Activated effector memory CD4-positive, alpha-beta T cell treated with anti-CD3 and anti-CD28 coated beads, Interleukin-2, amount 50 U/mL, for 16 hours (primary cell): Measurements from ENCODE around the gene DCAF17.
A peak's percentile ranks its signal among the peaks of the same experiment; 100 is the strongest.

Experiments used
- DNase-seq: peaks from one replicate; pipeline ENCODE4 v3.0.0-alpha.2; 2020

Gene DCAF17

GRCh38 chr2:171434013-171434989 lies at the start of gene DCAF17:
DCAF17 (plus strand) TSS chr2:171434226; CDS start chr2:171434578, 352 bp downstream.
- peak; percentile 98 for DNase-seq

DNA sequence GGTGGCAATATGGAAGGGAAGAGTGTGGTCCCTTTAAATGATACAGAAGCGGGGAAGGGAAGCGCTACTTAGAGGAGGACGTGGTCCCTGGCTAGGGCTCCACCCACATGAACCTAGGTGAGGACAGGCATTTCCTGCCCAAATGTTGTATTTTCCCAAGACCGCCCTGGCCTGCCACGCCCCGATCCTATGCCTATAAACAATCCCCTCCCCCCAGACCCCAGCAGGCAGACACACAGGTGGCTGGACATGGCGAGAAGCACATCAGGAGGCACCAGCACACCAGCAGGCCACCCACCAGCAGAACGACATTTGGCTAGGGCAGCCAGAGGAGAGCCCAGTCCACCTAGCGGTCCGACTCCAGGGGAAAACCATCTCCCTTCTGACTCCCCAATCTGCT lies 47.4 kb upstream of the DCAF17 start:
- no peak for DNase-seq

DNA sequence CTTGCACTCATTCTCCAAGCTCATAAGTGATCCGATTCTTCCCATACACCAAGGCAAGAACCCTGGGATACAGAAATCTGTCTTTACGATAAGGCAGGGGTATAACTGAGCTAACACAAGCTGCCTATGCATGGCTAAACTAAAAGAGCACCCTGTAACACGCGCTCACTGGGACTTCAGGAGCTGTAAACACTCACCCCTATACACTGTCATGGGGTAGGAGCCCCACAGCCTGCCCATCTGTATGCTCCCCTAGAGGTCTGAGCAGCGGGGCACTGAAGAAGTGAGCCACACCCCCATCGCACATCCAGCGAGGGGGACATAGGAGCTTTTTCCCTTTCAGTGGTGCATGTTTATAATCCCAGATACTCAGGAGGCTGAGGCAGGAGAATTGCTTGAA lies 47.0 kb upstream of the DCAF17 start:
- no peak for DNase-seq

GRCh38 chr2:171389325-171389724 lies 44.7 kb upstream of the DCAF17 start:
- DNase-seq = no peak

GRCh38 chr2:171389780-171390179 lies 44.2 kb upstream of the DCAF17 start:
- DNase-seq = no peak

DNA sequence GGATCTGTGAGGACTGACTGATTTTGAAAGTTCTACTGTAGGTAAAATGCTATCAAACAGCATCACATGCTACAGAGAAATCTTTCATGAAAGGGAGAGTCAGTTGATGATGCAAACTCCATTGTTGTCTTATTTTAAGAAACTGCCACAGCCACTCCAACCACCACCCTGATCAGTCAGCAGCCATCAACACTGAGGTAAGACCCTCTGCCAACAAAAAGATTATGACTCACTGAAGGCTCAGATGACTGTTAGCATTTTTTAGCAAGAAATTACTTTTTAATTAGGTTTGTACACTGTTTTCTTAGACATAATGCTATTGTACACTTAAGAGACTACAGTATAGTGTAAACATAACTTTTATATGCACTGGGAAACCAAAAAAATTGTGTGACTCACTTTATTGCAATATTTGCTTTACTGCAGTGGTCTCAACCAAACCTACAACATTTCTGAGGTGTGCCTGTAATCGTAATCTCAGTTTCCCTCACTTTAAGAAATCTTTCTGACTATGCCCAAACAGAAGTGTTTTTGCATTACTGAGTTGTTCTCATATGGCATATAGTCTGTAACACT lies 43.0 kb upstream of the DCAF17 start:
- DNase-seq = no peak

DNA sequence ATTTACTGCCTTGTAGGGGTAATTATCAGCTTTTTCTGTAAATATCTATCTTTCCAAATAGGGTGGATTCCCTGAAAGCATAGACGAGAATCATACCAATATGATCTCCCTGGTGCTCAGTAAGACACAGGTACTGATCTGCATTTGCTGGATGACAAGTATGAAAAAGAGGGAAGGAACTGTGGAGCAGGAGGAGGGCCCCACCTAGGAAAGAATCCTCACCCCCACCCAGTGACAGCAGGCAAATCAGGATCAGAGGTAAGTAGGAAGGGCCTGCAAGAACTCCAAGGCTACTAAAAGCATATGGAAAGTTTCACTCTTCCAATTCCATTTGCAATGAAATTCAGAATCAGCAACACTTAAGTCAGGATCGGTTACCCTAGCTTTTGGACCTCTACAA lies 42.5 kb upstream of the DCAF17 start:
- DNase-seq = no peak

DNA sequence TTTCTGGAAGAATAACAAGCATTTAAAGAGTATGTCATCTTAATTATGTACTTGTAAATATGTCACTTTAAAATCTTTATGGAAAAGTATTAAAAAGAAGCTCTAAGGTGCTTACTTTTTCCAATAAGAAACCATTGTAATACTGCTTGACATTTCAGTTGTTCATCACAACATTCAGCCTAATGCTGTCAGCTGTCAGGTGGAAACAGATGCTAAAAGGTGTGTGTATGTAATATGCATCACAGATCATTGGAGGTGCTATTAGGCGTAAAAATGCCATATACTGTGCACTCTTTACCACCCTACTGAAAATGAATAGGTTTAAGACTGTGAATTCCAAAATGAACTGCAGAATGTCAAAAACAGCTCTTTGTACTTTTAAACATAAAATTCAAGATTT lies 40.5 kb upstream of the DCAF17 start:
- no peak for DNase-seq

- no peak for DNase-seq
Measured at GRCh38 chr2:171394164-171394740, 39.8 kb upstream of the DCAF17 start.

DNA sequence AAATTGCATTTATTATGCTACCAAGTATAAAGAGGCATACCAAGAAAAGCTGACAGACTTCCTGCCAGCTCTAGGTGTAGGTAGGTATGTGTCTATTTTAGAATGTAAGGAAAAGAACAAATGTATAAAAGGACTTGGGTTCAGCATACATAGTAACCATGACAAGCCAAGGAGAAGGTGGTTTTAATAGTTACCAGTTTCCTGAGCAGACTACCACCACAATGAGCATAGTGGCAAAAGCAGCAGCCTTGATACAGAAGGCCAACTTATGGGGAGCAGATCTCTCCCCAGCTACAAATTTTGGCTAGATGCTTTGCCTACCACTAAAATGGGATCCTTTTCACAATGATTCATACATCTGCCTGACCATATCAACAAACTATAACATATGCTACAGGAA lies 34.7 kb upstream of the DCAF17 start:
- no peak for DNase-seq

DNA sequence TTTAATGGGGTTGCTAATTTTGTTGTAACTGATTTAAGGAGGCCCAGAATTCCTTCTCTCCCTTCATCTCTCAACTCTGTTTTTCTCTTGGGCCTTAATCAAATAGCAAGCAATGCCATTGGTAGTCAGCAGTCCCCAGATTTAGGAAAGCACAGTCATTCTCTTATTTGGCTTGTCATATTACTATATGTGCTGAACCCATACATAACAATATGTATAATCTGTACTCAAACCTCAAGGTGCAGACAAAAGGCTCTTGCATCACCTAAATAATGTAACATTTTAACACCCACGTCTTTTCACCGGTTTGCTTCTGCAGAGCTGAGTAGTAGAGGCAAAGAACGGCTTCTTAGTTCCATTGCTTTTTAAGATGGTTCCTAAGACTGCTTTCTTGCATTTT lies 33.6 kb upstream of the DCAF17 start:
- no peak for DNase-seq

- DNase-seq = no peak
Measured at GRCh38 chr2:171401947-171402346, 32.1 kb upstream of the DCAF17 start.

DNA sequence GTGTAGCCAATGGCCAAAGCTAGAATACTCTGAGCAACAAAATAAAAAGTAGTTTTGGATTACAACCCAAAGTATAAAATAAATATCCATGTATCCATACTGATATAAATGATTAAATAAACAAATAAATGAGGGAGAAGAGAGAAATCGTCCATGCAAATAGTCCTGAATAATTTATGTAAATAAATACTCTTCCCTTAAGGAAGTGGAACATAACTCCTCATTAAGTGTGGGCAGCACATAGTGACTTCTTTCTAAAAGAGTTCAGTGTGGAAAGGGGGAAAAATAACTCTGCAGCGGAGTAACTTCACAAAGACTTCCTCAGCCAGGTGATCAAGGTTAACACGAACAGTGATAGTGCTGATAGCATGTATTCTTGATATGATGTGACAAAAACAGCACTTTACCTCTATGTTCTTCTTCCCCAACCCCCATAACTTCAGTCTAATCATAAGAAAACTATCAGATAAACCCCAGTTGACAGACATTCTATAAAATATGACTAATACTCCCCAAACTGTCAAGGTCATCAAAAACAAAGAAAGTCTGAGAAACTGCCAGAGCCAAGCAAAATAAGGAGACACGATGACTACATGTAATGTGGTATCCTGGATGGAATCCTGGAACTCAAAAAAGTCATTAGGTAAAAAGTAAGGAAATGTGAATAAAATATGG lies 31.0 kb upstream of the DCAF17 start:
- DNase-seq = no peak

GRCh38 chr2:171404261-171404660 lies 29.8 kb upstream of the DCAF17 start:
- no peak for DNase-seq

DNA sequence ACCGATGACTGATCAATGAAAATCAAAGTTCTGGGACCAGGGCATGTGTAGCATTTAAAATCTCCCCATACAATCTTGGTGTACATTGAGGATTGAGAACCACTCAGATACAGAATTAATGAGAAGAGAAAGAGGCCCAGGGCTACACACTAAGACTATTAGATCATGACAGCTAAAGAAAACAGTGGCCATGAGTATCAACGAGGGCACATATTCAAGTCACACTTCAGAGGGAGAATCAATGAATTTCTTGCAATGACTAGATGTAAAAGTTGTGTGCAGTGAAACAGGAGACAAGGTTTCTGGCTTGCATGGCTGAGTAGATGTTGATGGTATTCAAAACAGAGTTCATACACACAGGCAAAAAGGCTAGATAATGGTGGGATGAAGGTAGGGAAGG lies 29.3 kb upstream of the DCAF17 start:
- DNase-seq = no peak

DNA sequence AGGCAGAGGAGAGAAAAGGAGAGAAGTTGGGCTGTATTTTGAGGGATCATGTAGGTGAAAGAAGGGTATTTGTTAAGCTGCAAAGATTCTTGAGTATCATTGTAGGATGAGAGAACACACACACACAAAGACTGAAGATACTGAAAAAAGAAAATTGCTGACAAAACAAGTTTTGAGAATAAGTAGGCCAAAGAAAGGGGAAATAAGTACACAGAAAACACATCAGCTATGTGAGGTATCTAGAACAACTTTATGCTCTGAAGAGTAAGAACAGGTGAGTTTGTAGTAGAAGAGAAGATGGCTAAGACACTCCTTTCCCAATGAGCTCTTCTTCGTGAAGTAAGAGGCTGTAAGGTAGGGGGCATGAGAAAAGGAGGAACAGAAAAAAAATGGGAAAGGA lies 28.5 kb upstream of the DCAF17 start:
- DNase-seq = no peak

- no peak for DNase-seq
Measured at GRCh38 chr2:171406044-171406443, 28.0 kb upstream of the DCAF17 start.

- DNase-seq = no peak
Measured at GRCh38 chr2:171407030-171407675, 26.9 kb upstream of the DCAF17 start.

GRCh38 chr2:171407676-171408044 lies 26.4 kb upstream of the DCAF17 start:
- no peak for DNase-seq

DNA sequence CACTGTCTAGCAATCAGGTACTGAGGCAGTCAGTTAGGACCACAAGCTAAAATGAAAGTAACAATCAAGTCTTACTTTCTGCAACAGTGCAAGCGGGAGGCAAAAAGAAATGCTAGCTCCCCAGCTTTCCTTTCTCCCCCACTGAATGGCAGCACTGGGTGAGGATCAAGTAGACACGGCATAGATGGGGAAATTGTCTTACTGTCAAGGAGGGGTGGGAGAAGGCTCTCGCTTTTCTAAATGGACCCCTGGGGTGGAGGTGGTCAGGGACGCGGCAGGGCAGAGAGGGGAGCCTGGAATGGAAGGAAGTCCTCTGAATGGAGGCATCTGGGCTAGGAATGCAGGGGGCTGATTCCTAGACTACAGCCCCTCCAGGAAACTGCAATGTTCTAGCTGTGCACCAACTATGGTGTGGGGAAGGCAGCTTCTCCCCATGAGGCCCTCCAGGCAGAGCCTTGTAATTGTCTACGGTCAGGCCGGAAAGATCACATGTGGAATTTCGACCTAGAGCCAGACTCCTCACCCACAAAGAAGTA lies 24.5 kb upstream of the DCAF17 start:
- DNase-seq = no peak

DNA sequence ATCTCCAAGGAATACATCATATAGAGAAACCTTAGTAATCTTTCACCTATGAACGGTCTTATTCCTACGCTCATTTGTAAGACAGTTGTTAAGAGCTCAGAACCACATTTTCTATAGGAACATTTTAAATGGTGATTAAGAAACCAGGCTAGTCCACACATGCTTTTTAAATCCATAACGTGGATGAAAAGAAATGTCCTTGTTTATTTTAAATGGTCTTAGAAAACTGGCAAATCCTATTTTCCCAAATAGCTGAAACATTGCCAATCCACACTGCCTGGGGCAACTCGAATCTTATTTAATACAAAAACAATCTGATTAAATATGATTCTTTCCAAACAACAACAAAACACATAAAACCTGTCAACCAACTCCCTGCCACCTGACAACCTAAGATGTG lies 23.9 kb upstream of the DCAF17 start:
- DNase-seq = no peak

GRCh38 chr2:171410624-171411023 lies 23.4 kb upstream of the DCAF17 start:
- no peak for DNase-seq

- no peak for DNase-seq
Measured at GRCh38 chr2:171411214-171411613, 22.8 kb upstream of the DCAF17 start.
